HG03558 (cell line): ENCODE measurements around the gene EGFR.

Experiments
- ATAC-seq: cut with Tn5 transposase; IDR thresholded peaks from one replicate; pipeline ENCODE4 v1.9.1; 2021; ENCODE audit warnings: moderate number of reproducible peaks; ENCODE audit not compliant: unreplicated experiment; ENCODE audit errors: extremely low read depth

Gene EGFR

GRCh38 chr7:55073976-55074528, 55.2 kb downstream of the EGFR start:
- ATAC-seq: peak; percentile 60

GRCh38 chr7:55075464-55076021, 56.7 kb downstream of the EGFR start:
- no peak for ATAC-seq

DNA sequence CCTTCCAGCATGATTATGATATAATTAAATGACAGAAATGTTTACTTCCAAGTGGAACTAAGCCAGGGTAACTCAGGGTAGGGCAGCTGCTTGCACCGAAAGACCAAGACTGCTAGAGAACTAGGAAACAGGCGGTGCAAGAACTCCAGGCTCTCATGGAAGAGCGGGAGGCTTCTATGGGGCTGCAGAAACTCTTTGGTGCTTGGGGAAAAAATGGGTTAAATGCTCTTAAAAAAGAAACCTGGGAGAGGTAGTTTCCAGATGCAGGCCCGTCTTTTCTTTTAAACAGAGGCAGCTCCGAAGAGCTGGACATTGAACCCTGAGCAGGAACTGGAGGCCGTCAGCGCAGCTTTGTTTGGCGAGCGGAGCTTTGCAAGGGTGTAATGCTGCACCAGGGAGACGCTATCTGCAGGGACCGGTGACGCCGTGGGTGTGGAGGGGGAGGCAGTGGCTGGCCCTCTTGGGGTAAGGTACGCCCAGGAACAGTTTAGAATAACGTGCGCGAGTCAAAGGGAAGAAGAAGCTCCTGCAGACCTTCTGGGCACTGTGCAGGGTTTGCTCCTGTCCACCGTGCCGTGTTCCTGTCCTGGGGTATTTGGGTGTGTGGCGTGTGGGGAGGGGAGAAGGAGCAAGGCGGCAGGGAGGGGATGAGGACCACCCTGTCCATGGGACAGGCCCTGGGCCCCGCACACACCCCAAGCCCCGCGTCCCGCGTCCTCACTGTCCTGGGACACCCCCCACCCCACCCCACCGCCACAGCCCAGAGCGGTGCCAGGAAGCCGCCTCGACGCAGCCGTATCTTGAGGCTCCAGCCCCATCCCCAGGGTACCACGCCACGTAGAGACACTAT, 59.0 kb downstream of the EGFR start:
- no peak for ATAC-seq

- no peak for ATAC-seq
Measured at GRCh38 chr7:55078465-55079372, 59.9 kb downstream of the EGFR start.

DNA sequence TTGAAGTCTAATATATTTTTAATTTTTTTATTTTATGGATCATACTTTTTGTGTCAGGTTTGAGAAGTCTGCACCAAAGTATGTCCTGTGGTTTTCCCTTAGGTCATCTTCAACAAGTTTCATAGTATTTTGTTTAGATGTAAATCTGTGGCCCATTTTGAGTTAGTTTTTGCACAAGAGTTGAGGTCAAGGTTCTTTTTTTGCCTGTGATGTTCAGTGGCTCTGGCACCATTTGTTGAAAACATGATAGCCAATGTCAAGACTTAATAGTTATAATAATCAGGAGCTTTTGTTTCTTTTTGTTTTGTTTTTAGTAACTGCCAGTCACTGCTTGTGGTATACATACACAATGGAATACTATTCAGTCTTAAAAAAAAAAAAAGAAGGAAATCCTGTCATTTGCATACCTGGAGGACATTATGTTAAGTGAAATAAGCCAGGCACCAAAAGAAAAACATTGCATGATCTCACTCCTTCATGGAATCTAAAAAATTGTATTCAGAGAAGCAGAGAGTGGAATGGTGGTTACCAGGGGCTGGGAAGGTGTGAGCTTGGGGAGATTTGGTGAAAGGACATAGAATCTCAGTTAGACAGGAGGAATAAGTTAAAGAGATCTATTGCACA, 61.3 kb downstream of the EGFR start:
- no peak for ATAC-seq

- ATAC-seq: no peak
Measured at GRCh38 chr7:55081068-55081467, 62.3 kb downstream of the EGFR start.

GRCh38 chr7:55081472-55082227, 62.8 kb downstream of the EGFR start:
- no peak for ATAC-seq

GRCh38 chr7:55082228-55082603, 63.4 kb downstream of the EGFR start:
- no peak for ATAC-seq

- ATAC-seq: no peak
Measured at GRCh38 chr7:55083206-55083605, 64.4 kb downstream of the EGFR start.

- ATAC-seq: no peak
Measured at GRCh38 chr7:55084307-55084706, 65.5 kb downstream of the EGFR start.

DNA sequence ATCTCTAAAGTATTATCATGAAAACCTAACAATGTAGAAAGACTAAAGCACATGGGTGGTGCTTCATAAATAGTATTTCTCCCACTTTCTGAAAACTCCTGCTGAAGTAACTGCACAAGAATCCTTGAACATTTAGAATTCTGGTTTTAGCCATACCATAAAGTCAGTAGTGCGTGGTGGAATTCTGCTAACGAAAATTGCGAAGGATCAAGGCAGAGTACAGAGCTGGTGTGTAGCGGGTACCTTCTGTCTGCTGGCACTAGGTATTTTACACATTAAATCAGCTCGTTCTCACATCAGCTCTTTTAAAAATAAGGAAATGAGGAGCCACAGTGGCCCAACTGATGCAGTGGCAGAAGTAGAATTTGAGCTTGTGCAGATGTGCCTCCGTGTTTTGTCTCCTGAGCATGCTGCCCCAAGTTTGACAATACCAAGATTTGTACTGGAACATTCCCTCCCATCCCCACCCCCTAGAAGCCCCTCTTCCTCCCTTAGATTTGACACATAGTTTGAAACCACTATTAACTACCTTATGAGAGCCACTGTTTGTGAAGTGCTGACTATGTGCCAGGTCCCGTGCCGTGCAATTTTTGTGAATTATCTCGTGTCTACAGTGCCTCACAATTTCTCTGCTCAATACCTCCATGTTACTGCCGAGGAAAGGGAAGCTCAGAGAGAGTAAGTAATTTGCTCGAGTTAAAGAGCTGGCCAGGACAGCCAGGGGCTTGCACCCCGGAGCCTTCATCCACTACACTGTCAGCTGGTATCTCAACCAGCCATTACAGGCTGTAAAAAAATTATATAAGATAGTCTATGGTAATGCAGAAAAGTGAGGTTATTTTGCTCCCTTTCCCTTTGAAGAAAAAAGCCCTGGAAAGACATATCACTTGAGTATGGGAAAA, 66.9 kb downstream of the EGFR start:
- ATAC-seq: no peak

GRCh38 chr7:55086413-55087201, 67.8 kb downstream of the EGFR start:
- ATAC-seq: peak; percentile 80

DNA sequence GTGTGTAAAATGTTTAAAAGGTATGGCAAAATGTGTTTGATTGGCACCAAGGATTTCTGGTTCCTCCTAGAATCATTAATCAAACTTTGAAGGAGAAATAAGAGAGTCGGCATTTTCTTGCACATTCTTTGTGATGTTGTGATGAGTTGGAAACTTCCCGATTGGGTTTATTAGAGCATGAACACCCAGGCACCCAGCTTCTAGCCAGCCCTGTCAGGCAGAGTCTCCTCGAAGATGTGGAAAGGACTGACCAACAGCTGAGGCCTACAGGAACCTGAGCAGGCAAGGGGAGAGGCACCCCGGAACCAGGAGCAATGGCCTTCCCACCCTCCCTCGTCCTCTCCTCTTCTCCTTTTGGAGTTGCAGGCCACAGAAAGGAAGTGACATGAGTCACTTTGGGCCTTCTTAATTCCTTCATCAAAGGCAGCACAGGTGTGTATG, 68.7 kb downstream of the EGFR start:
- ATAC-seq: no peak

DNA sequence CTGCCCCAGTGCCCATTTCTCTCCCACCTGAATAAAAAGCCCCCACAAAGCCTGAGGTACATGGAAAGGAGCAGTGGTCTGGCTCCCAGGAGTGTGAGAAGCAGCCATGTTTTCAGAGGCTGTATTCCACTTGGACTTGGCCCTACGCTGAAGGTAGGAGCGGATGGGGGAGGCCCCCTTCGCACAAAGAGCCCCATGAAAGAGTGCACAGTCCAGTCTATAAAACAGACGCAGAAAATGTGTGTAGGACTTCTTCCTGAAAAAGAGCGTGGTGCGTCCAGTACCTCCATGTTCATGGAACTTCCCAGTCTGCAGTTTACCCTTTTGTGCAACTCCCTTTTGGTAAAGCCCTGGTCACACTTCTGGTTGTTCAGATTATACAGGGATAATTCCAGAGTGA, 69.3 kb downstream of the EGFR start:
- no peak for ATAC-seq

GRCh38 chr7:55088620-55089019, 69.8 kb downstream of the EGFR start:
- no peak for ATAC-seq

GRCh38 chr7:55092186-55092974, 73.6 kb downstream of the EGFR start:
- ATAC-seq: no peak

DNA sequence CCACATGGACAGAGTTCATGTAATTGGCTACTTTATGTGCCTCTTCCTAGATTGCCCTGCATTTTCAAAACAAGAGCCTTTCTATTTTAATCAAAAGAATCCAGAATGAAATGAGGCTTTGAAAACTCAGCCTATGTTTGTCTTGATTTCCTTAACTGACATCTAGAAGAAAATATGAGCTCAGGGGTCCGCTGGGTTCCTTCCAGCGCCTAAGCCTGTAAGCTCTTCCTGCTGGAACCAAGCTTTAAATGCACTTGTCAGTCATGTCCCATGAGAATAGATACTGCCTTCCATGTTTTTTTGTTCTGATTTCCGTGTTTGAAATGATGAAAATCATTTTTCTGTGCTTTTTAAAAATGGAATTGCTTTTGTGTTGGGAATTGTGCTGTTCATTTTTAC, 74.2 kb downstream of the EGFR start:
- no peak for ATAC-seq
